Ecto neural progenitor cell (in vitro differentiated cells): Measurements from ENCODE around the gene LONRF3.

Experiments used
- DNase-seq: peaks from one replicate; pipeline ENCODE4 v3.0.0-alpha.2; 2018; ENCODE audit warnings: low spot score

Gene LONRF3

DNA sequence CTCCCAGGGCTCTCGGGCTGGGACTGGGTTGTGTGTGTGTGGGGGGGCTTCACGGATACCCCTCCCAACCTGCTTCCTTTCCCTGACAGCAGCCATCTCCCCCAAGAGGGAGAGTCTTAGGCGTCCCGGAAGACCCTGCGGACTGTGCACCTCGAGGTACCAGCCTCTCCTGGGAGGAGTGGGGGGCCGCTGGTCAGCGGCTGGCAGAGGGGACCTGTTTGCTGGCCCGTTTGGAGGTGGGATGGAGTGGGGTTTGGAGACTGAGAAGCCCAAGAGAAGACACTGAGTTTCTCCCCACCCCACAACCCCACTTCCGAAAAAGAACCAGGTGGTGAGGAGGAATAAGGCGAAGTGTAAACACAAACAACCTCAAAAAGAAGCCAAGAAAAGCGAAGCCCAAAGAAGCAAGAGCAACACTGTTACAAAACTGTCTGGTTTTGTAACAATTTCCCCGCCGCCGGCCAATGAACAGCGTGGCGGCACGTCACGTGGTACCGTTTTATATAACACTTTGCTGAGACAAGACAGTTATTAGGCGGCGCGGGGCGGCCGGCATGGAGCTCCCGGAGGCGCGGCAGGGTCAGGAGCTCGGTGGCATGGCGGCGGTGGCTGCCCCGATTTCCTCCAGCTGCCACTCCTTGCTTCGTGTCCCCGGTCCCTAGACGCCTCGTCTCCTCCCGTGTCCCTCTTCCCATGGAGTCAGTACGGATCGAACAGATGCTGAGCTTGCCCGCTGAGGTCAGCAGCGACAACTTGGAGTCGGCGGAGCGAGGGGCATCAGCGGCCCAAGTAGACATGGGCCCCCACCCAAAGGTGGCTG lies at the start of gene LONRF3:
Gene LONRF3, plus strand, starts transcription at position 531 of the 820 bp plus-strand sequence. Its CDS starts 163 bp downstream, at position 694.
- DNase-seq: peak; percentile 49

DNA sequence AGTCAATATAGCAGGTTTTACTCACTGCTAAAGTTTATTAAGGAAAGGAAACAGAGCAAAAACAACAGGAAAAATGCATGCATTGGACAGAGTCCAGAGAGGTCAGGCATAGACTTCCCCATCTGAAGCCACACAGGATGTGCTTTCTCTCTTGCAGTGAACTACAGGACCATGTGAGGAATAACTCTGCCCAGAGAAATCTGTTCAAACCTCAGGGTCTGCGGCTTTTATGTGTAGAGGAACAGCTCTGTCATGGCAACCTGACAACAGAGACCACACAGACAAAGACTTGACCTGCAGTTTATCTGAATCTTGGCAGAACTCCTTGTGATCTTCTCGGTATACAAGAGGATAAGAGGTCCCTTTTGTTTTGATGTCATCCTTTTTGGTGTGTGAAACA lies 46.3 kb upstream of the LONRF3 start:
- DNase-seq: no peak

DNA sequence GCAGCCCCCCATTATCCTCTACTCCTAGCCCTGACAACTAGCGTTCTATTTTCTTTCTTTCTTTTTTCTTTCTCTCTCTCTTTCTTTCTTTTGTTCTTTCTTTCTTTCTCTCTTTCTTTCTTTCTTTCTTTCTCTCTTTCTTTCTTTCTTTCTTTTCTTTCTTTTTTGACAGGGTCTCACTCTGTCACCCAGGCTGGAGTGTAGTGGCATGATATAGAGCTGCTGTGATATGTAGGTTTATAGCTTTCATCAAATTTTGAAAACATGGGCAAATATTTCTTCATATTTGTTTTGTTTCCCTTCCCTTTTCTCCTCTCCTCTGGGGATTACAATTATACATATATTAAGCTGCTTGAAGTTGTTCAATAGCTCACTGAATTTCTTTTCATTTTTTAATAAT lies 39.1 kb upstream of the LONRF3 start:
- no peak for DNase-seq

DNA sequence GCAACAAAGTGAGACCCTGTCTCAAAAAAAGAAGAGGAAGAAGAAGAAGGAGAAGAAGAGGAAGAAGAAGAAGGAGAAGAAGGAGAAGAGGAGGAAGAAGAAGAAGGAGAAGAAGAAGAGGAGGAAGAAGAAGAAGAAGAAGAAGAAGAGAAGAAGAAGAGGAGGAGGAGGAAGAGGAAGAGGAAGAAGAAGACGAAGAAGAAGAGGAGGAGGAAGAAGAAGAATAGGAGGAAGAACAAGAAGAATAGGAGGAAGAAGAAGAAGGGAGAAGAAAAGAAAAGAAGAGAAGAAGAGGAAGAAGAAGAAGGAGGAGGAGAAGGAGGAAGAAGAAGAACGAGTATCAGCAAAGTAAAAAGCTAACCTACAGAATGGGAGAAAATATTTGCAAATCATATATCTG lies 33.3 kb upstream of the LONRF3 start:
- DNase-seq: no peak

DNA sequence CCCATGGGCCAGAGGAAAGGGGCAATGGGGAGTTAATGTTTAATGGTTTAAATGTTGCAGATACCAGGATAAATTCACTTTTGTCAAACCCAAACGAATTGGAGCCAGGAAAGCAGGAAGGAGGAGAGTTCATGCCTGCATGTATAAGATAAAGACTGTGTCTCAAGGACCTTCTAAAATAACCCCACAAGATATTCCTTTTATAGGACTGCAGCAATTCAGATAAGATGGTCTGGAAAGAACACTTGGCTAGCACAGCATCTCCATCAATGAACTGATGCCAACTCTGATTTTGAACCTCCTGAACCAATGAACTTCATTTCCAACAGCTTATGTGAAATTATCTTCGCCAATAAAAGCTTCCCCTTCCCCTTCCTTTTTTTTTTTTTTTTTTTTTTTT lies 31.3 kb upstream of the LONRF3 start:
- no peak for DNase-seq

DNA sequence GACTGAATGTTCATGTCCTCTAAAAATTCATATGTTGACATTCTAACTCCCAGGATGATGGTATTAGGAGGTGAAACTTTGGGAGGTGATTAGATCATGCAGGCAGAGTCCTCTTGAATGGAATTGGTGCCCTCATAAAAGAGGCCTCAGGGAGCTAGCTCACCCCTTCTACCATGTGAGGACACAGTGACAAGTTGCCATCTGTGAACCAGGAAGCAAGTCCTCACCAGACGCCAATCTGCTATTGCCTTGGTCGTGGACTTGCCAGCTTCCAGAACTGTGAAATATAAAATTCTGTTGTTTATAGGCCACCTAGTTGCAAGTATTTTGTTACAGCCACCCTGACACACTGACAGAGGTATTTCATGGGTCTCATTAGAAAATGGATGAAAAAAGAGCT lies 28.5 kb upstream of the LONRF3 start:
- no peak for DNase-seq

DNA sequence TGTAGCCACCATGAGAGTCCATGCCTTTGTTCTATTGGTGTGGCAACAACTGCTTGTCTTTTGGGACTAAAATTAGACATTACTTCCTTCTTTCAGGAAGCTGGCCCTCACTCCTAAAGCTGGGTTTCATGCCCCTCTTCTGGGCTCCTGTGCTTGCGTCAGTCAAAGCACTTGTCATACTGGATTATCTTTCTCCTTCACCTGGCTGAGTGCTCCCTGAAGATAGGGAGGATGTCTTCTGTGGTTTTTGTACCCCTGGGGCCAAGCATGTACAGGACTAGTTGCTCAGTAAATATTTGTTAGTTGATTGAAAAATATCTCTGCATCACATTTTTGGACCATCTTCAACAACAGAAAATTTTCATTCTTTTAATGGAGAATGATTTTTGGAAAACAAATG lies 26.1 kb upstream of the LONRF3 start:
- no peak for DNase-seq

DNA sequence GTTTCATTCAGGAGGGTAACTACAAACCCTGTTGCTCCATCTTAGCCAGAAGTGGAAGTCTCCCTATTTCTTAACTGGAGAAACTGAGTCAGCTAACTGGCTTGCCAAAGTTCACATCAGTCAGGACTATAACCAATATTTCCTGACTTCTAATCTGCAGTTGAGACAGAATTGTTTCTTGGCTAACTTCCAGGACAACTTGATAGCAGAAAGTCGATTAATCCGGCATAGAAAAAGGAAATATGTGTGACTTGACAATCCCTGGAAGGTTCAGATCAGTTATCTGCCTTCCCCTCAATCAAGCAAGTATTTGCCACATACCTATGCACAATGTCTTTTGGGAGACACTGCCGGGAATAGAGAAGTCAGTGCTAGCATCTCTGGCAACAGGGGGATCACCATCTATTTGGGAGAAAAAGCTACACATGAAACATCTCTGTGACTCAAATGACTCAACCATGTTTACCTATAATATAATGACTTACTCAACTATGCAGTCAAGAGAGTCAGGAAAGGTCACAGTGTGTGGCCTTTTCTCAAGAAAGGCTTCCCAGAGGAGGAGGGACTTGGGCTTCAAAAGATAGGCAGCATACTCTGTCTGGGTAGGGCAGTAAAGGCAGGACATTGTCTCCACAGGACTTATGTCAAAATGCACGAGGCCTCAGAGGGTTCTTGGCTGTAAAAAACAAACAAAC lies 12.4 kb upstream of the LONRF3 start:
- DNase-seq: no peak

DNA sequence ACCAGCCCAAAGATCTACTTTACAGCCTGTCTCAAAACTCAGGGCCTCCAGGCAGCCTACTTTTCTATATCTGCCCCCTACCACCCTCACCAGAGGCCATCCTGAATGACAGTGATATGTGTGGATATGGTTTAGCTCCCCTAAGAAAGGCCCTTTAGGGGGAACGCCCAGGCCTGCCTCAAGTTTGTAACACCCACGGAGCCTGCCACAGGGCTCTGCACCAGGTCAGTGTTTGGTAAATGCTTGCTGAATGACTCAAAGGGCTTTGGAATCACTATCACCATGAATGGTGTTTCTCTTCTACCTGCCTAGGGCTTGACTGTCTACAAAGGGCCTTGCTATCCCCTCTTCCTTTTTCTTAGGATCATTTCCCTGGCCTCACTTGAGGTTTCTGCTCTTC lies 11.3 kb upstream of the LONRF3 start:
- DNase-seq: no peak

DNA sequence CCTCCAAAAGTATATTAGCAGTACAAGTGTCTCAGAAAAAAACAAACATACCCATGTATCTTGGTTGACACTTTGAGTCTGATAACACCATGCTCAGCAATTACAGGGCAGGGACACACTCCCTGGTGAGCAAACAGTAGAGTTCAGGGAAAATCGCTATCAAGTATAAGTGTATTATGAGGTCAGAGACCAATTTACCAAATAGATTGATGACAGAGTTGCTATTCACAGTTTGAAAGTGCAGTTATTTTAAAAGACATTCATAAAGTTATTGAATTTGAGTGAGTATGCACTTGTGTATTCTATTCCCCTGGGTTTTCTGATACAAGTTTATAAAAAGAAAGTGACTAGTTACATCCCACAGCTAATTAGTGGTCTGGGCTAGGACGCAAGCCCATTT lies 10.2 kb upstream of the LONRF3 start:
- DNase-seq: no peak

DNA sequence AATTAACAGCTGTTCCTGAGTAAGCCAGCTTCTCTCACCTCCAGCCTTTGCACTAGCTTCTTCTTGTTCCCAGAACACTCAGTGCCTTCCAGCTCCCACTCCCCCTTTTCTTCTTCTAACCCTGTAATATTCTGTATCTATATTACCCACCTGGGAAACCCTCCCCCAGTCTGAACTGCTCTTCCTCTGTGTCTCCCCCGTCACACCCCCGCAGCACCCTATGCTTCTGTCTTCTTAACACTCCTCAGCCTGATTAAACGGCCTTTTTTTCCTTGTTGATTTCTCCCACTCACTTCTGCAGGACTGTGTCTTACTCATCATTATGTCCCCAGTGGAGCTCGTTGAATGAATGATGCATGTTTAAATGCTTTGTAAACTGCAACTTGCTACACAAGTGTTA lies 9.0 kb upstream of the LONRF3 start:
- no peak for DNase-seq

DNA sequence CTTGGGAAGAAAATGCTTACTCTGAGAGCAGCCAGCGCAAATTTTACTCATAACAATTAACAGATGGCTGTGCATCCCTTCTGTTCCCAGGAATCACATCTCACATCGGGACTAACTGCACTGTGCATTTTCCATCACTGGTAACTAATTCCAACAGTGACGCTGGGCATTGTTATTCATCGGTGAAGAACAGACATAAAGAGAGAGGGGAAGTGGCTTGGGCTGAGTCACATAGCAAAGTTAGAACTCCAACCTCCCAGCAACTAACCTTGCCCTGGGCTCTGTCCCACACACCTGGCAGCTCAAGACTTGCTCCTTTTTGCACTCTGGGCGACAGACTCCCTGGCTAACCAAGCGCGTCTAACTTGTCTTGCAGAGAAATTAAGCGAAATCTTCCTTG lies 6.4 kb upstream of the LONRF3 start:
- no peak for DNase-seq

DNA sequence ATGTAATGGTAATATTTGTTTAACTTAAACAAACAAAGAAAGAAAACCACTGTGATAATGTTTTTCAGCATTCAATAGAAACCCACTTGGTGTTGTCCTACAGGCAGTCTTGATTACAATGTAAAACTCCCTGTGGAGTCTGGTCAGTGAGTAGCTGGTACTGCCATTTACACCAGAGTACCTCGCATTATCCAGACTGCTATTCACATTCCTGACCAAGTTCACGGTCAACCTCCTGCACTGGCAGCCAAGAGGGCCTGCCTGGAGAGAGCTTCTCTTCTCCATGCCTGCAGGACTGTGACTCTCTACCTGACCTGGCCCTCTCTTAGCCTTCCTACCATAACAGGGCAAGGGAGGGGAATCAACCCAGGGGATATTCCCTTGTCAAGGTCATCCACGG lies 2.9 kb upstream of the LONRF3 start:
- DNase-seq: no peak

DNA sequence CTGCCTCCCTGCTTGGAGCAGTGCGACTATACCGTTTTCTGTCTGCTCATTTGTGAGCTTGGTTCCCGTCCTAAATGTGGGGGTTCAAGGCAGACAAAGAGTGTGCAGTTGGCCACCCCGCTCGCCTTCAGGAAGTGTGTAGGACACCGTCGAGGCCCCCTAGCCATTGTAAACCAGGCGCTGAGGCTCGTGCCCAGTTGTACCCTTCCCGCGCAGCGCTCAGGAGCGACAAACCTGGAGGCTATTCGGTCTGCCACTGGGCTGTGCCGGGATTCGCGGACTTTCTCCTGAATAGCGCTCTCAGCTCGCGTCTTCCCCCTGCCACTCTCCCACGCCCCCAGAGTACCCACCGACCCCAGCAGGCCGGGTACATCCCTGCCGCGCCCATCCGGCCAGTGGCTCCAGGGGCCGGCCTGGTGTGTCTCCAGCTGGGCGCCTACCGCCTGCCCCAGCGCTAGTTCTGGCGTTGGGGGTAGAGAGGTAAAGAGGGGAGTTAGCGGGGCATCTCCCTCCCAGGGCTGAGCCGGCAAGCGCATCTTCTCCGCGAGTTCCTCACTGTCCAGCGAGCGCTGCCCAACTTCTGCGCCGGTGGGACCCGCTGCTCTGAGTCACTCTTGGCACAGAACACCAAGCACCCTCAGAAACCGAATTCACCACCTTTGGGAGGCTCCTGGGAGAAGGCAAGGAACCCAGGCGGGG lies 880 bp upstream of the LONRF3 start:
- no peak for DNase-seq

DNA sequence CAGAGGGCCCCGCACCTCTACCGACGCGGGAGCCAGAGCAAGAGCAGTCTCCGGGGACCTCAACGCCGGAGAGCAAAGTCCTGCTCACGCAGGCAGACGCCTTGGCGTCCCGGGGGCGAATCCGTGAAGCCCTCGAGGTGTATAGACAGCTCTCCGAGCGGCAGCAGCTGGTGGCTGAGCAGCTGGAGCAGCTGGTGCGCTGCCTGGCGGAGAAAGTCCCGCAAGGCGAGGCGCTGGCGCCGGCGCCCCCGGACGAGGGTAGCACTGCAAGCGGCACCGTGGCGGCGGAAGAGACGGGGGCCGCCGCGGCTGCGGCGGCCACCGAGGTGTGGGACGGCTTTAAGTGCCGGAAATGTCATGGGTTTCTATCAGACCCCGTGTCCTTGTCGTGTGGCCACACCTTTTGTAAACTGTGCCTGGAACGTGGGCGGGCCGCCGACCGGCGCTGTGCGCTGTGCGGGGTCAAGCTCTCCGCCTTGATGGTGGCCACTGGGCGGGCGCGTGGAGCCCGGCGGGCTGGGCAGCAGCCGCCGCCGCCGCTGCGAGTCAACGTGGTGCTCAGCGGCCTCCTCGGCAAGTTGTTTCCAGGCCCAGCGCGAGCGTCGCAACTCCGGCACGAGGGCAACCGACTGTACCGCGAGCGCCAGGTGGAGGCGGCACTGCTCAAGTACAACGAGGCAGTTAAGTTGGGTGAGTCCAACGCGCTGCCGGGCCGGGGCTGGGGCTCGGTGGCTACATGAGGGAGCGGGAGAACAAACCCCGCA lies 672 bp downstream of the LONRF3 start:
- peak; percentile 54 for DNase-seq

DNA sequence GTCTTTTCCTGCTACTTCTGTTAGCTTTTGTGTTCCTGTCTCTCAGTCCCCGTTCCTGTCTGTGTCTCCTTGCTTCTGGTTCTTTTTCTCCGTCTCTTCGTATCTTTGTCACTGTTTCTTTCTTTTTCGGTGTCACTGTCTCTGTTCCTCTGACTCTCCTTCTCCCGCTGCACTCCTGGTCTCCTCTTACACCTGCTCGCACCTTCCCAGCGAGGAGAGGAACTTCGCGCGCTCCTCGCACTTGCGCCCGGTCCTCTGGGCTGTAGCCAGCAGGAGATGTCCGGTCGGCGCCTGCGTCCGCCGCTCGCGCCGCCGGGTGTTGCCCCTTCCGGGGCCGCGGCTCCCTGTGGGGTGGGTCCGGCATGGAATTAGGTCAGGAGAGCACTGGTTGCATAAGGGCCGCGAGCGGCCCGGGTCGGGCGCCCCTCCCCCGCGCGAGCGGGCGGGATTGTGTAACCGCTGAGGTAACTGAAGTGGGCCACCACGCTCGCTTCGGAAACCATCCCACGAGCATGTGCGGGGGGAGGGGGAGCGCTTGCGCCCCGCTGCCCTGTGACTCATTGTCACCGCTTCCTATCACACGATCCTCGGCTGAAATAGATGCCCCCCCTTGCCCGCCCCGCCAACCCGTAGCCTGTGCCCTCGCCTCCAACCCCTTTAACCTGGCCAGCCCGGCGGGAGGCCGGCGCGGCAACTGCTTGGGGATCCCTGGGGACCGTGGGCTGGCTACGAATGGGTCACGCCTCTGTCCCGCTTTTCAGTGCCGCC lies 1.6 kb downstream of the LONRF3 start:
- DNase-seq: peak; percentile 54

DNA sequence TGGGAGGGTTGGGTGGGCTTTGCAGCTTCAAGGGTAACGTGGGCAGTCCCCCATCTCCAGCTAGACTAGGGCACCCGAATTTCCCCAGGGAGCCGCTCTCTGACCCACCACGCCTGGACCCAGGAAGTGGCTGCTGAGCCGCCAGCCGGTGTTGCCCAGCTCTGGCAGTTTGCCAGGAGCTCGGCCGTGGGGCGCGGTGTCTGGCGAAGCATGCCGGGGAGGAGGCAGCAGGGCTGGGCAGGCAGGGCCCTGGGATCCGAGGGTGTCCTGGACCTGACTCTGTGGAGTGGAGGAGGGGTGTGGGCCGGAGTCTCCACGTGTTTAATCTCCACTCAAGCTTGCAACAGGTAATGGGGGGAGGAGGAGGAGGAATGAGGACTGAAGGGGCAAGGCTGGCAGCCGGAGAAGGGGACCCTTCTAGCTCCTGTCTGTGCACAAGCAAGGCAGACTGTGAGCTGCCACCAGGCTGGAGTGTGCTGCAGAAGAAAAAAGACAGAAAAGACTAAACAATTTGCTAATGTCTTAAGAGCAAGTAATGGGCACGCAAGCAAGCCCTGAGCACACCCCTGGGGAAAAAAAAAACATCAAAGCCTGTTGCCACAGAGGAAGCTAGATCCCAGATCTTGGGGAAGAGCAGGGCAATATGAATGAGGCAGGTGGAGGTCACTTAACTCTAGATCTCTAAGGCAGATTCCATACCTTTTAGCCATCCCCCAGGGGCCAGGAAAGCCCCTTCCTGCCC lies 2.4 kb downstream of the LONRF3 start:
- DNase-seq: peak; percentile 46

DNA sequence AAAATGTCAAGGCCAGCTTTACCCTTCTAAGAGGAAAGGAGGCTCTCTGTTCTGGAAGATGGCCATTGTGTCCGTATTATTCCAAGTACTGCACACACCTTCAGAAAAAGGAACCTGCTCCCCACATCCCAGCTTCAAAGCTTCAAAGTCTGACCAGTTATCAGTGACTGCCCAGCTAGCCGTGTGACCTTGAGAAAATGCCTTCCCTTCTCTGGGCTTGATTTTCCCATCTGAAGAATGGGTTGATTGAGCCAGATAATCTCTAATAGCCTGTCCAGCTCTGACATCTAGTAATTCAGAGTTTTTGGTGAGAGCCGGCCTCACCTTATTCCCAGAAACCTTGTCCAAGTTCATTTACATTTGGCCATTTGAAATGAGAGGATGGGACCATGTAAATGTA lies 3.0 kb downstream of the LONRF3 start:
- DNase-seq: no peak

DNA sequence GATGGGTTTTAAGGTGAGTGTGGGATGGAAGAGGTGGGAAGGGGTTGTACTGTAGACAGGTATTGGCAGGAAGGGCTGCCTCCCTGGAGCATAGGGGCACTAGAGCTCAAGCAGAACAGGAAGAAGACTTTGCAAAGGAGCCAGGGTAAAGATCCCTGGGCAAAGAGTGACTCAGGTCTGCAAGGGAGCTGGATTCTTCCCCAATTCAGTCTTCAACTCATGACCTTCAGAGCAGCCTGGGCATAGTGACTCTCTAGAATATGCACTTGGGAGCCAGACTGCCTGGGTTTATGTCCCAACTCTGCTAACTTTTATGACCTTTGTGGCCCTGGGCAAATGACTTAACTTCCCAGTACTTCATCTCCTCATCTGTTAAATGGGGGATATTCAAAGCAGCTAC lies 4.0 kb downstream of the LONRF3 start:
- DNase-seq: no peak

DNA sequence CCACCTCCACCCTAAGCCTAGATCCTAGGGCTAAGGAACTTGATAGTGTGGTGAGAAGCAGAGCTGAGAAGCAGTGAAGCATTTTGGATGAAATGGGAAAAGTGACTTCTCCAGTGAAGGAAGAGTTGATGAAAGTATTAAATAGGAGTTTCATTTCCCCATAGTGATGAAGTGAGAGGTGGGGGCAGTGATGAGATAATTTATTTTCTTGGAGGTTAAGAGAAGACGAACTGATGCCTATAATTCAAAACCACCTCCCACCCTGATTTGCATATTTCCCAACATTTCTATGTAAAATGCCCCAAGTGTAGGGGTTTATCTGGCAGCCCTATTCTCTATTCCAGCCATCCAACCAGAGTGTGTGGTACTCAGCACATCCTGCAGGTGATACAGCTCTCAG lies 6.3 kb downstream of the LONRF3 start:
- DNase-seq: no peak

DNA sequence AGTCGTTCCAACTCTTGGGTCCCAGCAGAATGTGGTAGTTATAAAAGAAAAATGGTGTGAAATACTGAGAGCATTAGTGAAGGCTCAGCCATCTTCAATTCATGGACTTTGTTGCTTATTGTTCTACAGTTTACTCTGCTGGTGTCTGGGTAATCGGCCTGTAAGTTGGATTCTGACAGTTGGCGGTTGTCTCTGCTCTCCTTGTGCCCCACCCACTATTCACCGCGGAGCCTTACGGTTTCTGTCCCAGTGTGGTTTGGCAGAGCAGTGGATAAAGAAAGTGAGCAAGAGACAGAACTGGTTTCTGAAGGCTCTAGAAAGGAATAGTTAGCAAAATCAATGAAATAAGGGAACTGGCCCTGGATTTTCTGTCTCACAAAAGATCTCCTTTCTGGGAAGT lies 9.1 kb downstream of the LONRF3 start:
- DNase-seq: no peak
